GM12878 (cell line): ENCODE results near the gene GARIN3.

Experiments
- CTCF ChIP-seq, 3 experiments: IDR thresholded peaks in 2 of 3; conservative IDR thresholded peaks in 1 of 3; 2 replicates each; pipeline ENCODE4 v1.5.1; 2011; ENCODE audit warnings: low read depth in 3 of 3, low read length in 3 of 3, mild to moderate bottlenecking in 3 of 3, control low read depth in 2 of 3, moderate library complexity in 2 of 3, inconsistent platforms in 1 of 3, mixed read lengths in 1 of 3; ENCODE audit not compliant: control insufficient read depth in 2 of 3, insufficient read depth in 1 of 3; ENCODE audit errors: extremely low read depth in 1 of 3
- MAX ChIP-seq: IDR thresholded peaks from 2 replicates; pipeline ENCODE4 v1.6.1; 2012; ENCODE audit warnings: low read depth, low read length, improper control_type of control experiment
- MYC ChIP-seq: IDR thresholded peaks from 2 replicates; pipeline ENCODE4 v1.6.1; 2011; ENCODE audit warnings: mild to moderate bottlenecking, low read length, moderate library complexity, inconsistent platforms; ENCODE audit not compliant: insufficient read depth, insufficient replicate concordance, insufficient read length, severe bottlenecking
- POLR2A ChIP-seq: IDR thresholded peaks from 2 replicates; pipeline ENCODE4 v1.6.1; 2011; ENCODE audit warnings: low read depth, mild to moderate bottlenecking, low read length
- TARDBP ChIP-seq: IDR thresholded peaks from 2 replicates; pipeline ENCODE4 v1.6.1; 2016; ENCODE audit warnings: borderline replicate concordance

GRCh38 chr5:157143127-157143971 lies 22.7 kb downstream of the GARIN3 start:
- no peak for TF ChIP-seq MYC
- TF ChIP-seq MAX = no peak
- TF ChIP-seq POLR2A = no peak
- TF ChIP-seq TARDBP = no peak
- TF ChIP-seq CTCF (IDR thresholded peaks at IDR 0.05 in 2 of 3, conservative IDR thresholded peaks at IDR 0.05 in 1 of 3; ENCODE audit: control insufficient read depth in 2 of 3, extremely low read depth in 1 of 3, insufficient read depth in 1 of 3, low read depth in 3 of 3, low read length in 3 of 3) = no peak
